HG03159 (cell line): Measurements from ENCODE around the gene USP2.

Experiments used
- ATAC-seq: cut with Tn5 transposase; IDR thresholded peaks from one replicate; pipeline ENCODE4 v1.9.1; 2021; ENCODE audit warnings: mild to moderate bottlenecking, moderate library complexity; ENCODE audit not compliant: unreplicated experiment

The USP2 gene

DNA sequence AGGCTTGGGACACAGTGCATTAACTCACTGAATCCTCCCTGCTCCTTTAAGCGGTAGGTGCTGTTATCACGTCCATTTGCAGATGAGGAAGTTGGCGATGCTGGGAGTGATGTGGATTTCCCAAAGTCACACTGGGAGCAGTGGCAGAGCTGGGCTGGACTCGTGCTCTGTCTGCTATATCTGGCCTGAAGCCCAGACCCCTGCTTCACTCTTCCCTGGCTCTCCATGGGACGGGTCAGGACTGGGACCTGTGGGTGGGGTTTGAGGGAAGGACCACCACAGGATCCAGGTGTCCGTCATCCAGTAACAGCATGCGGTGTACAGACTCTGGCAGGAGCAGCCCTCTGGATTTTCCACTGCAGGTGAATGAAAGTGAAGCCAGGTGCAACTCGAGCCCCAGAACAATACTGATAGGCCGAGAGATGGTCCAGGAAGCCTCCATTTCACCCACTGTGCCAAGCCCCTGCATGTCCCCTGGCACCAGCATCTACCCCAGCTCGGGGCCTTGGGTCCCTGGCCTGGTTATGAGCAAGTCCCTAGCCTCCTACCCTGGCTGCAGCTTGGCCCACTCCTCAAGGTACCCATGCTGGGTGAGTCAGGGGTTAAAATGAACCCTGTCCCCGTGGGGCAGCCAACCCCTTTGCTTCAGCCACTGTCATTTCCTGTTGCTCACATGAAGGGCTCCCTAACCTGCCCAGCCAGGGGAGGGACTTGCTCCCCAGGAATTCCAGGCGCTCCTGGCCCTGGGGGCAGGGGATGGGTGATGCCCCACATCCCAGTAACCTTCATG, 4.2 kb downstream of the USP2 start:
- no peak for ATAC-seq

DNA sequence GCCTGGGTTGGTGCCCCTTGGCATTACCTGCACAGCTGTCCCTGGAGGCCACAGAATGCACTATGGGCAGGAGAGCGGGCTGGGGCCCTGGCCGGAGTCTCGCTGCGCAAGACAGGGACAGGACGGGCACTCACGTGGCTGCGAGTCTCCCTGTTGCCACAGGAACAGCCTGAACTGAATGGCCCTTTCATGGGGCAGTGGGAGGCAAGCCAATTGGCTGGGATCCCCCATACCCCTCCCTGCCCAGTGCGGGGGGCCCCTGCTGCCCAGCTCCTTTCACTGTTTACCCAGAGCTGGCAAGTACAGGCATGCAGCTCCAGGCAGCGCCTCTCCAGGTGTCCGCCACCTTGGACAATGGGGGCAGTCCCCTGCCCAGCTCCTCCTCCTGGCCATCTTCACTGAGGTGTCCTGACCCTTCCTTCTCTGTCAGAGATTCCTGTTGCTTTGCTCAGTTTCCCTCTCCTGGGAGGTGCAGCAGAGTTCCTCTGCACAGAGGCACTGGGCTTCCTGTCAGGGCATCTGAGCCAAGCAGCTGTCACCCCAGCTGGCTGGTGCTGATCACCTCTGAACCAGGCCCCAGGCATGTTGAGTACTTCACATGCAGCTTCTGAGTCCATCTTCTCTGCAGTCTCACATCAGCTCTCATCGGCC, 5.2 kb downstream of the USP2 start:
- no peak for ATAC-seq

DNA sequence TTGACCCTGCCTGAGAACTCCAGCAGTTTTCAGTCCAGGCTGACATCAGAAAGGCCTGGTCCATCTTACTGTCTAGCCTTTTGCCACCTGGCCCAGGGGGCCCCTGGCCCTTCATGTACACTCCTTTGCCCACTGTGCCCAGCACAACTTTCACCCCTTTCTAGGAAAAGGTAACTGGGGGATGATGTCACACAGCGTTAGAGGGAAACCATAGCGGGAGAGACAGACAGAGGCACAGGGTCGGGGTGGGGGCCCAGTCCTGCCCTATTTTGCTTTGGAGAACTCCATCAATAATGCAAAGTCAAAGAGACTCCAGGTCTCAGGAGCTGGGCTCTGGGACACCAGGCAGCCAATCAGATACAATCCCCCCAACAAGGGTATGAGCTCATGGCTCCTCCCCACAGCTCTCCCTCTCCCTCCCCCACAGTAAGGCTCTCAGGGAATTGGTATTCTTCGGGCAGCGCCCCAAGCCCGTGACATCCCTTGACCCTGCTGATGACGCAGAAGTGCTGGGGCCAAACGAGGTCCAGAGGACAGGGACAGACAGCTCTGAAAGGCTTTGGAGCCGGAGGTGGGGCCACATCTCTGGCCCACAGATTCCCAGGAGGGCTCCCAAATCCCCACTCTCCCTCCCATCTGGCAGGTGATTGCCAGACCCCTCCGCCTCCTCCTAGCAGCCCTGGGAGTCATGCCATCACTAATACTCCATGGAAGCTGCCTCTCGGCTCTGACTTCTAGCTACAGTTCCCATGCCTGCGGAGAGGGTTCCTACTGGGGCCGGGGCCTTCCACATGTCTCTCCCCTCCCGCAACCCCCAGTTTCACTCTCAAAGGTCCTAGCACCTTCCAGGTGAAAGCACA, 5.9 kb downstream of the USP2 start:
- no peak for ATAC-seq

DNA sequence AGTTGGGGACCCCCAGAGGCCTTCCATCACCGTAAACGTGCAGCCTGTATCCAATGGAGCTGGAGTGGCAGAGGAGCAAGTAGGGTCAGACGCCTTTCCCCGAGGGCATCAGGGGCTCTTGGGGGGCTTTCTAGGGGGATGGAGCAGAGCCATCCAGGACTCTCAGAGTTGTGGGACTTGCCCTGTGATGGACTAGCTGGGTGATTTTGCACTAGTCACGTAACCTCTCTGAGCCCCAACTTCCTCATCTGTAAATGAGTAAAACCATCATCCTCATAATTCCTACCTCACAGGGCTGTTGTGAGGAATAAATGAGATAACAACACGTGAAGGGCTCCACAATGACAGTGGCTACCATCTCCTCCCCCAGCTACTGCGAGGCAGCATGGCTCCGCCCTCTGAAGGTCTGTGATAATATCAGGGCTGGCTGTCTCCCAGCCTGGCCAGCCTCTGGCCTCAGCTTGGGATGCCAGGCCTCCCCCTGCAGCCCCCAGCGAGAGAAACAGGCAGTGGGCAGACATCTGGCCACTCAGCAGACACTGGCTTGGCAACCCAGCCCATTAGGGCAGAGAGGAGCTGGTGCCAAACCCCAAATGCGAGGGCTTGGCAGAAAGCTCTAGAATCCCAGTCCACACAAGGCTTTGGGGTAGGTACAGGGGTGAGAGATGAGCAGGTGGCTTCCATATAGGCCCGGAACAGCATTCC, 6.7 kb downstream of the USP2 start:
- ATAC-seq, result no peak

DNA sequence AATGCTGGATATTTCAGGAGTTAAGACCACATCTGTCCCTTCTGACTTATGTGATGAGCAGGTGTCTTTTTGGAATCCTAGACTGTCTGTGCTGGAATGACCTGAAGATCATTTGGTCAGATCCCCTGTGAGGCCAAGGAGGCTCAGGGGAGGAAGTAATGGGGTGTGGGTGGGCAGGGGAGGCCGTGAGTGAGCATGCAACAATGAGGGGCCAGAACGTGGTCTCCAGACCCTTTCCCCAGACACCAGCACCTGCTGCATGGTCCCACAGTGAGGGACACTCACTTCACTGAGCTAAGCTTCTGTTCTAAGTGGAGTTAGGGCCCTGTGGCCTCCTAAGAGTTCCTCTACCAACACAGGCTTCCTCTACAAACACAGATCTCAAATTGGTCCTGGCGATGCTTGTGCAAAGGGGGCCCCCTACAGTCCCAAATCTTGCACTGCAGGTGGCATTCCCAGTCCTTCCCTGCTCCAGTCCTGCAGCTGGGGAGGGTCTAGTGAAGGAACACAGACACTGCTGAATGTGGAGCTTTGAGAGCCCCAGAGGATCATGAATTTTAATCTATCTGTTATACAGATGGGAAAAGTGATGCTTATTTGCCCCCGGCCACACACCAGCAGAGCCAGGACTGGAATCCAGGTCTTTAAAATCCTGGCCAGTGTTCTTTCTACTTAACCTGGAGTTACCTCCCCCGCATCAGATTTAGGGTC, 7.4 kb downstream of the USP2 start:
- no peak for ATAC-seq

DNA sequence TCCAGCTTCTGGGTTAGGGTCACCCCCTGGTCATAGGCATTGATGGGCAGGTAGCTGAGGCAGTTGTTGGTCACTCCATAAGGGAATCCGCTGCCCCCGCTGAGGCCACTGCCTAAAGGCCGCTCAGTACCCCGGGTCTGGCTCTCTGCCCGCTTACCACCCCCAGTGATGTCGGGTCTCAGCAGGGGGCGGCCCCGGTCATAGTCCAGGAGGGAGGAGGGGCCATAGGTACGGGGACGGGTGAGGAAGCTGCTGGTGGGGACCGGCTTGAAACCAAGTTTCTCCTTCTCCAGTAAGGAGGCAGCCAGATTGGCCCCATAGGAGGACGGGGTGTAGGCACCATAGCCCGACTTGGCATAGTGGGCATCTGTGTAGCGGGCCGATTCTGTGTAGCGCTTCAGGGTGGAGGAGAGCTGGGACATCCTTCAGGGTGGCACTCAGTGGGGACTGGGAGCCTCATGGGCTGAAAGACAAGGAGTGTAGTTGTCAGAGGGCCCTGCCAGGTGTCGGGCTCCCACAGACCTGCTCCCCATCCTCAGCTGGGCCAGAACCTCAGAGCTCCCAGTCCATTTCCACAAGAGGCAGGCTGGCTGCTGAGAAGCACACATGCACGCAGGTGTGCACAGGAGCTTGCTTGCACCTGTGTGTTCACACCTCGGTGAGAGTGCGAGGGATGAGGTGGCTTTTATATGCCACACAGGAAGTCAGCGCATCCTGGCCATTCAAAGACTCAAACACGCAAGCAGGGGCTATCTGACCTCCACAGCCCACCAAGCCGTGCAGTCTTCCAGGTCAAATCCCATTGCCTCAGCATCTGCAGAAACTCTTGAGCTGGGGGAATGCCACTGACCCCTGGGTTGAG, 8.2 kb downstream of the USP2 start:
- ATAC-seq, result no peak

DNA sequence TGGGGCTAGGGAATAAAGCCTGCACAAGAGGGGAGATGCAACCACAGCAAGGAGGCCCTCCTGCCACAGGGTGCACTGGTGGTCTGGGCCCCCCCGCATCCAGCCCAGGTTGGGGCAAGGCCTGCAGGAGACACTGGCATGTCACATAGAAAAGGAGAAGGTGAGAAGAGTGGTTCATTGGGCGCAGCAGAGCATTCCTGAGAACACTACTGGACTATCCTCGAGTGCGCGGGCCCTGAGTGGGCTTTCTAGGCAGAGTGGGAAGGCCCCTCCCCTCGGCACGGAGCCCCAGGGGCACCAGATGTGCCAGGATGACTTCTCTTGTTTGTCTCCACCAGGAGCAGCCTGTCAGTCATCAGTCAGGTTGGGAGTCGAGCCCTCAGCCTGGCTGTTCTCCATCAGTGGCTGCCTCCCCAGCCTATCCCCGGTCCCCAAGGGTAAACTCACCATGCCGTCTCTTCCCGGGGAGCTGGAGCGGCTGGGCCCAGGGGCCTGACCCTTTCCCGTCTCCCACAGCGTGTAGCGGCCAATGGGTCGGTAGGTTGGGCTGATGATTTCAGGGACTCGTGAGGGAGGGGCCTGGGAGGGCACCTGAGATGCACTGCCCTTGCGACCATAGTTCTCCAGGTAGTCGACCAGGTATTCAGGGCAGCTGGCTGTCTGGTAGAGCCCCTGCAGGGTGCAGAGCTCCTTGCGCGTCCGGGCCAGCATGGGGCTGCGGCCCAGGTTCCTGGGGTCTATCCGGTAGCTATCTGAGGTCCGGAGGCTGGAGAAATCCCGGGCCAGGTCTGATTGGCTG, 9.0 kb downstream of the USP2 start:
- no peak for ATAC-seq

DNA sequence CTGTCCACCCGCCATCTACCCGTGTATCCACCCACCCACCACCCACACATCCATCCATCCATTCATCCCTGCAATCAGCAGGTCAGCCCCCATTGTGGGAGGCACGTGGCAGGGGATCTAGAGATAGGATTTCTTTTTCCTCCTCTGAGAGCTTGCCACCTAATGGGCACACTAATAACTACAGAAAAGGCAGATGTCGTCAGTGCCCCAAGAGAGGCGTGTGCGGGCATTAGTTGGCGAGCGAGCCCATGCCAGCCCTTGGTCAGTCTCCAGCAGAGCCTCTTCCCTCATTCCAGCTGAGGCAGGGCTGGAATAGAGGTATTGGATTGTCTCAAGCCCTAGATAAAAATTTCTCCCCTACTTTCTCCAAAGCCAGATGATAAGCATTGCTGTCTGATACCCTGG, 9.7 kb downstream of the USP2 start:
- no peak for ATAC-seq

DNA sequence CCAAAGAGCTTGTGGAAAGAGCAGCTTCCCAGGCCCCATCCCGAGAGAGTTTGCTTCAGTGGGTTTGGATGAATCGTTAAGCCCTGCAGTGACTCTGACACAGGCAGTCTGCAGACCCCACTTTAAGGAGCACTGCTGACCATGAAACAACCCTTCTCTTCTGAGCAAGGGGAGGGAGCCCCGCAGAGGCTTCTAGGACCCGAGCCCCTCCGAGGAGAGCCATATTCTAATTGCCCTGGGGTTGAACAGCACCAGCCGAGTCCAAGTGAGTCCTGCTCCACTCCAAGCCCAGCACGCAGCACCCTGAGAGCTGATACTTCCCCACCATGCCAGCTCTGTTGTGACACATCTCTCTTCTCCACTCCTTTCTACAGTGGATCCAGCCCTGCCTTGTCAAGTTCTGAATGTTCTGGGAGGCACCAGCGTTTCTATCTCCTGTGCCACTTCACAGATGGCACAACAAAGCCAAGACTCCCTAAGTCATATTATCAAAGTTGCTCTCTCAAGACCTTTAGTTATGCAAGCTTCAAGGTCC, 10.4 kb downstream of the USP2 start:
- ATAC-seq, result no peak

DNA sequence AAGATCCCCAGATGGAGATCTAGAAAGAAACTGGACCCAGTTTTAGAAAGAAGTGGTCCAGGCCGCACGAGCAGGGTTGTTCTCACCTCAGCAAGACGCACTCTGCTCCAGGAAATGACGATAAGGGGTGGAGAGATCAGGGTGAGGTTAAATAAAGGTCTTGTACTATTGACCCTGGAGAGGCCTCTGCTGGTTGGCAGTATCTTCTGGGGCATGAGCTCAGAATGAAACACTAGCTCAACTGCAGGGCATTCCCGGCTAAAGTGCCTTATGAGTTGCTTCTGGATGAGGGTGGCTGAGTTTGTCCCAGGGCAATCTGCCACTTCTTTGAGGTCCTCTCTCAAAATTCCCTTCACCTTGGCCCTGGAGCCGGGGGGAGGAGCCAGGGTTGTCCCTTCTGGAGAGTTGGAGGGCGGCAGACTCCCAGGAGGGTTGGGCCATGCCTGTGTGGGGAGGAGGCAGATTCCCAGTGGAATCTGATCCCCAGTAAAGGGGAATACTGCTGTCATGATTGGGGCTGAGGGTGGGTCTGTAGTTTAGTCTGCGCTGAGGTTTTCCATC, 10.9 kb downstream of the USP2 start:
- ATAC-seq, result no peak

DNA sequence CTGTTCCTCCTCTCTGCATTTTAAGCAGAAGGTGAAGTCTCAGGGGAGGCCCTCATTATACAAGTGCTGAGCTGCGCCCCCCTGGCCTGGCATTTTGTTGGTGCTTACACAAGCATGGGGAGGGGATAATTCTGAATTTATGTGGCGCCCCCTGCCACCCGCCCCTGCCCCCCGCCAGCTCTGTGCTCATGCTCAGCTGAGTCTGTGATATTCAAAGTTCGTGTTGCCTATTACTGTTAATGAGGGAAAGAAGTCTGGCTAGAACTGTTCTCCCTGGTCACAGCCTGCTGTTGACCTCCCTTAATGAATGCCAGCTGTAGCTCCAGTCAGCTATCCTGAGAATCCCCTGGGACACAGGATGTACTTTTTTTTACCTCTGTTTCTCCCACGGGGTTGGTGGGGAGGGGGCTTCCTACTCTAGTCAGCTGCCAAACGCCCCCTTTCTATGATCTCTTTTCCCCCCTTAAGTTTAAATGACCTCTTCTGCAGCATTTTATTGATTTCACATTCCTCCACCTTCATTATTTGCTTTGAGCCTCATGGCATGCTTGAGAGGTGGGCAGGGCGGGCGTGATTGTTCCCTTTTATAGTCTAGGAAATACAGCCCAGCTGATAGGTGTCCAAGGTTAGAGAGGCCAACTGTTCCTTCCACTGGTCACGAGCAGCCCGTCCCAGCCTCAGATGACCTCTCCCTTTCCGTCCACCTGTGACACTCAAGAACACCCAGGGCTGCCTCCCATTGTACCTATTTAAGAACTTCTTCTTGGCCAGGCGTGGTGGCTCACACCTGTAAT, 12.2 kb downstream of the USP2 start:
- ATAC-seq, result no peak

DNA sequence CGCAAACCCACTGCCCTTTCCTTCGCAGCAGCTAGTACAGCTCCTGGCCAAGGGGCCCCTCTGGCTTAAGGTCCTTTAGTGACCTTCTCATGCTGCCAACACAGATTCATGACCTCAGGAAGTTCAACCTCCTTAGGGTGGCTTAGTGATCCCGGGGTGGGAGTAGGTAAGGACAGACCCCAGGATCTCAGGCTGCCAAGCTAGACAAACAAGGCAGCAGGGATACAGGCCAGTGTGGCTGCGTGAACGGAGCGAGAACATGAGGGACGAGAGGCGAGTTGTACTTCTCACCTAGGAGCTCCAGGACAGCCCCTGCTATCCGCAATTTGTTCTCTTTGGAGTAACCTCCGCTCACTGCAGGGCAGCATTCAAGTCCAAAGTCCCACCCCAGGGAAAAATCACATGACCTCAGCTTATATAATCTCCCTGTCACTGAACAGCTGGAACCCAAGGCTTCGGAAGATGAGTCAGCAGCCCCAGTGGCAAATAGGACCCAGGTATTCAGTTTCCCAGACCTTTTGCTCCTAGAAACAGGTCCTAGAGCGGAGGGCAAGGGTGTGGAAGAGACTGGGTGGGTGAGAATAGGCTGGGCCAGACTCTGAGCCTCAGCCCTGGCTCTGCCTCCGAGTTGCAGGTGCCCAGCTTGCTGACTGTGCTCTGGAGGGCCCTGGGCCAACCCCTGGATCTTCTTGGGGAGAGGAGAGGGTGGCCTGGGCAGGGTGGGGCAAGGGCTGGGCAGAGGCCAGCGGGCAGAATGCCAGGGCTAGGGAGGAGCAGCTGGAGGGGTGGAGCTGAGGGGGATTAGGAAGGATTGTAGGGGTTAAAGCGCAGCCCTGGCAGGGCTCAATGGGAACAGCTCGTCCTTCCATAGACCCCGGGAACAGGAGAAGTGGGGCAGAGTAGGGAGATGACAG, 13.1 kb downstream of the USP2 start:
- no peak for ATAC-seq

DNA sequence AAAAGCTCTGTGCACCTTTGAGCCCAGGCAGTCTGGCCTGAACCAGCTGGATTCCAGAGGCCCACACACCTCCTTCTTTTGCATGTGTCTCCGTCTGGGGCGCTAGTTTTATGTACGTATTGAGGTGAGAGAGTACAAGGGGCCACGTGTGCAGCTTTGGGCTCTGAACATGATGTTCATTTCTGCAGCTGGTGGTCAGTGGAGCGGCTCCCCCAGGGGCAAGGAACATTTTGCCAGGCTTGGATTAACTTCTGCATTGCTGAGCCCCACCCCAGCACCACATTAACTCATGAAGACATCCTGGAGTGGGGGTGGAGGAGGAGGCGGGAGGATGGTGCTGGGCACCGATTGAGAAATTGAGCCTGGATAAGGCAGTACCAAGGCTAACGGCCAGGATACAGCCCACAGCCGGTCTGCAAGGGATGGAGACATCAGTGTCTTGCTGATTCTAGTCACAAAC, 13.8 kb downstream of the USP2 start:
- no peak for ATAC-seq

DNA sequence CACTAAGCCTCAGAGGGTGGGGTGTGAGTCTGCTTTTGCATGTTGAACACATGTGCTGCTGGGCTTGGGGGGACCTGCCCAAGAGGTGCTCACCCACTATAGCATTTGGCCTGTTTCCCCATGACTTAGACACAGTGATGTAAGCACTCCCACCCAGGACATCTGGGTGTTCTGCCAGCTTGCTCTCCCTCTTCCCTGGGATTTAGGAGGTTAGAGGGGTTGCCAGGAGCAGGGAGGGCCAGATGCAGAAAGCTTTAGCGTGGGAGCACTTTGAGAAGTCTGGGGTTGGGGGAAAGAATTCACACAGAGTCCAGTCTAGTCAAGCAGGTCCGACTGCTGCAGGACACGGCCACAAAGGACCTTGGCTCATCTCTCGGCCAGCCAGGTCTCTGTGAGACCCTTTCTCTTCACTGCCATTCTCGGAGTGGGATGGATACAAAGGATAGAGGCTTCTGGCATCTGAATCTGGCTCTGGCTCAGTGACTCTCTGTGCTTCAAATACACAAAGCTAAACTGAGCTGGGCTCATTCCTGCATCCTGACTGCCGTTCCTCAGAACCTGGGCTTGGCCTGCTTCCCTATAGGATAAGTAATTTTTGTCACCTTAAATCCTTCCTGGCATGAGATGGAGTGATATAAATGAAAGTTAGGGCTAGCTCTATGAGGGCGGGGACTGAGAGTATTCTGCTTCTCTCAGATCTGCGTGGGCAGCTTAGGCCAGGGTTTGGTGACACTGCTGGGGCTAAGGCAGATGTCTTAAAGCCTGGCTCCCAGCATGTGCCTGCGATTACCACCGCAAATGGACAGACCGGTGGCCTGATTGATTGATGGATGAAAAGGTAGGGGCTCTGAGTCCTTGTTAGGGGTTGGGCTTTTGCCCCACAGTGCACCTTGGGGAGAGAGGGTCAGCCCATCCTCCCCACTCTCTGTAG, 14.5 kb downstream of the USP2 start:
- no peak for ATAC-seq

DNA sequence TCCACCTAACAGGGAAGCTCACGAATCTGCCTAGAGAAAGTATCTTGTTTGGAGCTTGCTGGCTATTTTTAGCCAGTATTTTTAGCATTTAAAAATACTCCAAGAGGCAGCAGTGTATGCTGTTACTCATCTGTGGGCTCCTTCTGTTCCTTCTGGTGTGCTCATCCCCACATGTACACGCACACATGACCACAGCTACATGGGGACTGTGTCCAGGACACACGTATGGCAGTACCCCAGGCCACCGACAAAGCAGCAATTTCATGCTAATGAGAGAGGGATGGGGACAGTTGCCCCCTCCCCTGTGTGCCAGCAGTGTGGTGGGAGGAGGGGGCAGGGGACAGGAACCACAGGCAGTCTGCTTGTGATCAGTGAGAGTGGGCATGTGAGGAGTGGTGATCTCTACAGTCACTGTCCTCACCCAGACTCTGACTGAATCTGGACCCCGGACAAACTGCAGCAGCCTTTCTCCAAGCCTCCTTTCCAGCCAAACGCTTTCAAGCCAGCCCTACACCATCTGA, 16.4 kb downstream of the USP2 start:
- no peak for ATAC-seq
